Endothelial cell of umbilical vein (primary cell): ENCODE data around the gene GLI3. TPM values are rescaled to one million over a fixed set of nuclear protein-coding genes. Genes with fewer than 3 reads are reported as not detected.

Experiments used
- BruUV-seq: library from RNA; stranded (reverse); fragments of 400-500 nt; replicated peaks from 2 replicates; lab custom pipeline; 2021; lab: Mats Ljungman, UMichigan
- CTCF ChIA-PET: fragments of 300-600, 350-600 bp; sonication (Branson Sonifier 250); formaldehyde crosslinking; loops from one replicate; lab custom pipeline; 2021; ENCODE audit warnings: antibody characterized with exemption, inconsistent platforms; lab: Charles Lee
- POLR2A ChIA-PET: fragments of 300-600, 350-600 bp; sonication (Branson Sonifier 250); formaldehyde crosslinking; loops from one replicate; lab custom pipeline; 2021; ENCODE audit warnings: antibody characterized with exemption, inconsistent platforms; lab: Charles Lee
- DNase-seq: peaks from one replicate; pipeline ENCODE4 v3.0.0-alpha.2; 2011; ENCODE audit warnings: low read depth, low spot score
- FAIRE-seq: peaks from 2 replicates; lab custom pipeline; 2011; peaks lifted over from hg19 to GRCh38; lab: Jason Lieb, UNC
- H2AFZ ChIP-seq: 2 replicates; pipeline ENCODE4 v1.6.0; 2012; ENCODE audit warnings: low read depth, low read length, control low read depth, inconsistent platforms
- H3K27ac ChIP-seq: 2 replicates; pipeline ENCODE4 v1.5.1; 2011; ENCODE audit warnings: low read depth, mild to moderate bottlenecking, control low read depth, low read length, moderate library complexity; ENCODE audit not compliant: insufficient read depth
- H3K27me3 ChIP-seq, 2 experiments: 2 replicates each; pipeline versions ENCODE4 v1.6.0 to v1.6.1; 2011; ENCODE audit warnings: low read length in 2 of 2, mixed read lengths in 1 of 2; ENCODE audit not compliant: control insufficient read depth in 2 of 2, insufficient read depth in 2 of 2
- H3K36me3 ChIP-seq, 2 experiments: 2 replicates in 1 of 2; 3 replicates in 1 of 2; pipeline ENCODE4 v1.5.1; 2011; ENCODE audit warnings: low read length in 2 of 2, mild to moderate bottlenecking in 1 of 2, moderate library complexity in 1 of 2; ENCODE audit not compliant: control insufficient read depth in 2 of 2, insufficient read depth in 2 of 2; ENCODE audit errors: extremely low read depth in 1 of 2
- H3K4me1 ChIP-seq: 3 replicates; pipeline ENCODE4 v1.5.1; 2011; ENCODE audit warnings: mild to moderate bottlenecking, low read length; ENCODE audit not compliant: control insufficient read depth, insufficient read depth; ENCODE audit errors: extremely low read depth
- H3K4me2 ChIP-seq: 2 replicates; pipeline ENCODE4 v1.6.1; 2011; ENCODE audit warnings: low read length, control low read depth, mixed read lengths; ENCODE audit not compliant: insufficient read depth
- H3K4me3 ChIP-seq, 3 experiments: fragments of 200-600 bp in 1 of 3; sonication (generic), shearing (Covaris generic) in 1 of 3; replicated peaks in 1 of 3; 2 replicates each; pipeline ENCODE4 v1.5.1; 2011 to 2016; ENCODE audit warnings: control low read depth in 3 of 3, low read length in 3 of 3, mild to moderate bottlenecking in 2 of 3, inconsistent platforms in 1 of 3, low read depth in 1 of 3, moderate library complexity in 1 of 3; ENCODE audit not compliant: insufficient read depth in 1 of 3
- H3K79me2 ChIP-seq: 2 replicates; pipeline ENCODE4 v1.6.0; 2012; ENCODE audit warnings: low read length, inconsistent platforms; ENCODE audit not compliant: control insufficient read depth, insufficient read depth
- H3K9ac ChIP-seq: replicated peaks from 2 replicates; pipeline ENCODE3; 2011; ENCODE audit warnings: low read length, control low read depth; ENCODE audit not compliant: insufficient read depth; ENCODE audit errors: extremely low read depth
- H3K9me1 ChIP-seq: replicated peaks from 3 replicates; pipeline ENCODE4 v1.6.0; 2011; ENCODE audit warnings: mild to moderate bottlenecking, low read length; ENCODE audit not compliant: control insufficient read depth, insufficient read depth; ENCODE audit errors: extremely low read depth
- H3K9me3 ChIP-seq: replicated peaks from 2 replicates; pipeline ENCODE4 v1.5.1; 2012; ENCODE audit warnings: low read length, inconsistent platforms; ENCODE audit not compliant: control insufficient read depth, insufficient read depth
- H4K20me1 ChIP-seq: replicated peaks from 2 replicates; pipeline ENCODE3; 2011; ENCODE audit warnings: mild to moderate bottlenecking, low read length; ENCODE audit not compliant: control insufficient read depth, insufficient read depth; ENCODE audit errors: extremely low read depth
- EZH2 ChIP-seq: IDR thresholded peaks from 2 replicates; pipeline ENCODE4 v1.6.1; 2012; ENCODE audit warnings: borderline replicate concordance, low read depth, mild to moderate bottlenecking, moderate library complexity, low read length, inconsistent platforms; ENCODE audit not compliant: severe bottlenecking
- FOS ChIP-seq: IDR thresholded peaks from 2 replicates; pipeline ENCODE4 v1.6.1; 2011; ENCODE audit warnings: mild to moderate bottlenecking, low read length, moderate library complexity, borderline replicate concordance; ENCODE audit not compliant: insufficient read depth
- GATA2 ChIP-seq: IDR thresholded peaks from 2 replicates; pipeline ENCODE4 v1.7.0; 2011; ENCODE audit warnings: low read depth, mild to moderate bottlenecking, moderate library complexity, mixed read lengths, low read length; ENCODE audit not compliant: insufficient read length, insufficient read depth
- JUN ChIP-seq: IDR thresholded peaks from 2 replicates; pipeline ENCODE4 v1.6.1; 2011; ENCODE audit warnings: borderline replicate concordance, low read depth; ENCODE audit not compliant: insufficient read length, insufficient read depth
- MYC ChIP-seq: IDR thresholded peaks from one replicate; pipeline ENCODE4 v1.6.1; 2011; ENCODE audit warnings: mild to moderate bottlenecking, low read depth, low read length
- POLR2A ChIP-seq: IDR thresholded peaks from 2 replicates; pipeline ENCODE4 v1.6.1; 2012; ENCODE audit warnings: low read depth, mild to moderate bottlenecking, control low read depth, low read length
- POLR2AphosphoS5 ChIP-seq: IDR thresholded peaks from 2 replicates; pipeline ENCODE4 v1.6.1; 2012; ENCODE audit warnings: low read depth, mild to moderate bottlenecking, control low read depth, low read length, moderate library complexity; ENCODE audit not compliant: insufficient read depth
- dilution Hi-C: fragments of 300-500 bp; cut with MboI; formaldehyde crosslinking; loops from one replicate; pipeline ENCODE4 v1.15.0; 2019; ENCODE audit warnings: low sequenced_read_pairs; ENCODE audit not compliant: extremely low pct_ligation_motif_present
- intact Hi-C: fragments of 100-400 bp; cut with micrococcal nuclease; formaldehyde crosslinking; loops from one replicate; pipeline ENCODE4 v1.10.0; 2022
- polyA plus RNA-seq, 4 experiments: library from polyadenylated mRNA; depleted of rRNA in 3 of 4; stranded (reverse) in 3 of 4; unstranded in 1 of 4; fragments of >200 nt; gene quantifications; 2 replicates each; pipeline versions ENCODE4 v1.2.1 to v1.2.3, GENCODE V29; 2011 to 2012; ENCODE audit warnings: missing spikeins in 1 of 4
- total RNA-seq: library from RNA; stranded (reverse); gene quantifications from 2 replicates; pipeline ENCODE4 v1.2.3, GENCODE V29; 2021
- TF ChIP-seq, protein P1 (sequence below), 2 donors: IDR thresholded peaks; 1 replicate in 1 of 2; 2 replicates in 1 of 2; pipeline ENCODE4 v1.5.1; 2011; ENCODE audit warnings: low read length in 2 of 2, mild to moderate bottlenecking in 2 of 2, moderate library complexity in 2 of 2, control low read depth in 1 of 2, inconsistent platforms in 1 of 2, low read depth in 1 of 2; ENCODE audit not compliant: insufficient read depth in 1 of 2; ENCODE audit errors: extremely low read depth in 1 of 2
- TF ChIP-seq, protein P2 (sequence below): IDR thresholded peaks from 2 replicates; pipeline ENCODE4 v1.6.1; 2011; ENCODE audit not compliant: insufficient read depth, insufficient read length

The GLI3 gene
- total and polyA plus RNA-seq, 2 donors (not counting 3 experiments of a cell fraction or from before 2014, with no cell fraction given): 6.0 to 24.9 TPM

DNA sequence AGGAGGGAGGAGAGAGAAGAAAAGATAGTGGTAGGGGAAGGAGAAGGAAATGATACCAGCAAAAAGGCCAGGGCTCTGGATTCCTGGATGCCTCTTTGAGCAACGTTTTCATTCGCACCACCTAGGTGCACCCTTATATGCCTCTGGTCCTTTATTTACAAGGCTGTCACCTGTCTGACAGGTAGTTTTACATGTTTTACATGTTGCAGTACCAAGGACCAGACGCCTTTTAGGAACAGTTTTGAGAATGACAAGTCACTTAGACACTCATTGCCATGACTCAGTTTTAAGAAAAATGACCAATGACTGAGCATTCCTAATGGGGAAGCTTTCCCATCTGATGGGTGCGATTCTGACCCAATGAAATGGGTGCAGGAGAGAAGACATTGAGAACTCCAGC lies 119.8 kb downstream of the GLI3 start:
- Histone ChIP-seq H3K9me1 (no peaks in the 10 kb centered on the region), H3K4me1 (no peaks in the 10 kb centered on the region), H3K4me3 (no peak overlapping the region), H3K36me3 (no peaks in the 10 kb centered on the region), H3K9me3 (no peaks in the 10 kb centered on the region), H3K27me3 (no peaks in the 10 kb centered on the region), H3K4me2 (no peak overlapping the region), H3K79me2 (no peaks in the 10 kb centered on the region), H3K9ac (no peak overlapping the region), H3K27ac (no peak overlapping the region), H2AFZ (no peak overlapping the region), H4K20me1 (no peaks in the 10 kb centered on the region)
- intact Hi-C loops (no loop called here), dilution Hi-C loops (no loop called here)
- TF ChIP-seq JUN: no peak
- TF ChIP-seq, protein P1, sequence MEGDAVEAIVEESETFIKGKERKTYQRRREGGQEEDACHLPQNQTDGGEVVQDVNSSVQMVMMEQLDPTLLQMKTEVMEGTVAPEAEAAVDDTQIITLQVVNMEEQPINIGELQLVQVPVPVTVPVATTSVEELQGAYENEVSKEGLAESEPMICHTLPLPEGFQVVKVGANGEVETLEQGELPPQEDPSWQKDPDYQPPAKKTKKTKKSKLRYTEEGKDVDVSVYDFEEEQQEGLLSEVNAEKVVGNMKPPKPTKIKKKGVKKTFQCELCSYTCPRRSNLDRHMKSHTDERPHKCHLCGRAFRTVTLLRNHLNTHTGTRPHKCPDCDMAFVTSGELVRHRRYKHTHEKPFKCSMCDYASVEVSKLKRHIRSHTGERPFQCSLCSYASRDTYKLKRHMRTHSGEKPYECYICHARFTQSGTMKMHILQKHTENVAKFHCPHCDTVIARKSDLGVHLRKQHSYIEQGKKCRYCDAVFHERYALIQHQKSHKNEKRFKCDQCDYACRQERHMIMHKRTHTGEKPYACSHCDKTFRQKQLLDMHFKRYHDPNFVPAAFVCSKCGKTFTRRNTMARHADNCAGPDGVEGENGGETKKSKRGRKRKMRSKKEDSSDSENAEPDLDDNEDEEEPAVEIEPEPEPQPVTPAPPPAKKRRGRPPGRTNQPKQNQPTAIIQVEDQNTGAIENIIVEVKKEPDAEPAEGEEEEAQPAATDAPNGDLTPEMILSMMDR (IDR thresholded peaks at IDR 0.05; ENCODE audit: extremely low read depth in 1 of 2, insufficient read depth in 1 of 2, low read depth in 1 of 2, low read length in 2 of 2): no peak
- TF ChIP-seq GATA2: no peak
- no peak for TF ChIP-seq POLR2AphosphoS5
- TF ChIP-seq FOS: no peak
- TF ChIP-seq, protein P2, sequence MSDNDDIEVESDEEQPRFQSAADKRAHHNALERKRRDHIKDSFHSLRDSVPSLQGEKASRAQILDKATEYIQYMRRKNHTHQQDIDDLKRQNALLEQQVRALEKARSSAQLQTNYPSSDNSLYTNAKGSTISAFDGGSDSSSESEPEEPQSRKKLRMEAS: no peak
- TF ChIP-seq MYC: no peak
- no peak for TF ChIP-seq EZH2
- TF ChIP-seq POLR2A: no peak
- DNase-seq (no peak), FAIRE-seq (no peak)
- CTCF ChIA-PET: interaction anchor here (0.8 to 1.5 kb wide), 2 partner anchors 11 to 174 kb away, joined by 3 to 5 read pairs; no protein-coding TSS in a partner anchor
- BruUV-seq: no TSS peak
- POLR2A ChIA-PET: no interaction called here
